Uterus (tissue), 2 donors: Measurements from ENCODE around the gene FAM221A.

Source experiments
- CTCF ChIP-seq, 4 experiments: fragments of 200-600 bp in 2 of 4; fragments of 450-650 bp in 2 of 4; sonication (generic) in 2 of 4; IDR thresholded peaks; one replicate each; pipeline ENCODE4 v1.5.1; 2016 to 2019; ENCODE audit warnings: antibody characterized with exemption in 4 of 4, mild to moderate bottlenecking in 2 of 4, moderate library complexity in 1 of 4
- POLR2A ChIP-seq, 2 donors: fragments of 450-650 bp; IDR thresholded peaks; one replicate each; pipeline ENCODE4 v1.6.1; 2016; ENCODE audit warnings: antibody characterized with exemption in 2 of 2, mild to moderate bottlenecking in 1 of 2, moderate library complexity in 1 of 2

DNA sequence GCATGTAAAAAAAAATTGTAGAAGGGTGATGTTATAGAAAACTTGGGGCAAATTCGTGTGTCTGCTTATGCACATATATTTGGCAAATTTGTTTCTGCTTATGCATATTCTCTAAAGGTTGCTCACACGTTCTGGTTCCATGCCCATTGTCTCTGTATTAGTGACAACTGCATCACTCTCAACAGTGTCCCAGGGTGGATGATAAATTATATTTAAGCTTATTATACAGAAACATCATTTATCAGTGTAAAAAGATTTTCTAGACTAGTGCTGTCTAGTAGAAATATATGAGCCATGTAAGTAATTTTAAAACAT lies 34.1 kb downstream of the FAM221A start:
- TF ChIP-seq CTCF (IDR thresholded peaks at IDR 0.05) (no peak), POLR2A (IDR thresholded peaks at IDR 0.05) (no peak)
